Erythroblast (primary cell): Measurements from ENCODE around the gene ADAMTS19.

Source experiments
- GATA1 ChIP-seq: IDR thresholded peaks from 2 replicates; pipeline ENCODE4 v1.6.1; 2011; ENCODE audit warnings: low read depth, mild to moderate bottlenecking, control low read depth, low read length, moderate library complexity
- POLR2A ChIP-seq: IDR thresholded peaks from 2 replicates; pipeline ENCODE4 v1.6.1; 2011; ENCODE audit warnings: mild to moderate bottlenecking, low read length

GRCh38 chr5:129508606-129509005 is 48.5 kb downstream of the ADAMTS19 start:
- TF ChIP-seq POLR2A (no peak), GATA1 (no peak)
